Measurements from ENCODE around the gene COL4A2.

COL4A2 gene

GRCh38 chr13:110499621-110500281 lies 192.7 kb downstream of the COL4A2 start:
- Histone ChIP-seq H3K36me3 (ENCODE audit: insufficient read depth, low read length) (no peaks in the 10 kb centered on the region), H4K20me1 (ENCODE audit: insufficient read depth, low read length, poor library complexity, severe bottlenecking) (no peaks in the 10 kb centered on the region), H3K4me2 (ENCODE audit: low read depth, low read length, poor library complexity, severe bottlenecking) (no peak overlapping the region), H3K4me1 (ENCODE audit: insufficient read depth, low read length, poor library complexity, severe bottlenecking) (no peaks in the 10 kb centered on the region), H3K27me3 (ENCODE audit: insufficient read depth, low read length, poor library complexity, severe bottlenecking) (no peaks in the 10 kb centered on the region), H2AFZ (ENCODE audit: low read length) (no peak overlapping the region), H3F3A (ENCODE audit: low read depth) (no peaks in the 10 kb centered on the region), H3K9me3 (ENCODE audit: insufficient read depth, low read depth, low read length) (no peaks in the 10 kb centered on the region), H3K9ac (ENCODE audit: low read depth, low read length, poor library complexity, severe bottlenecking) (no peak overlapping the region), H3K4me3 (ENCODE audit: low read length, poor library complexity, severe bottlenecking) (no peak overlapping the region), H3K9me2 (replicated peaks; ENCODE audit: low read depth, low read length) (no peaks in the 10 kb centered on the region), H3K79me2 (ENCODE audit: insufficient read depth, low read length) (no peaks in the 10 kb centered on the region)
- TF ChIP-seq CTCF (conservative IDR thresholded peaks at IDR 0.05; ENCODE audit: low read length) (no peak), EZH2phosphoT487 (IDR thresholded peaks at IDR 0.05; ENCODE audit: borderline replicate concordance) (no peak)

DNA sequence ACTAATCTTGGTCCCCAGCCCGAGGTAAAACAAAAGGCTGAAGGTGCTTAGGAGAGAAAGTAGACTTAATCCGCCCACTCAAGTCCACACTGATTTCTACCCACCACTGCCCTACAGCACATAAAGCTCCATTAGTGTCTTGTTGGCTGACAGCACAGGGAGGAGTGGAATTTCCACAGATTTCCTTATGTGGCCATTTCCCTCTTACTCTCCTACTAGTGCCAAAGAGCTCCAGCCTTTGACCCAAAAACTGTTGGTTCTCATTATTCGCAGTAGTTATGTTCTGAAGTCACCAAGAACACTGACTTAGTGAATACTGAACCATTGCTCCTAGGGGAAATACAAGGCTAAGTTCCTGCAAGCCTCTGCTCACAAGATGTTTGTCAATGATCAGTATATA lies 193.3 kb downstream of the COL4A2 start:
- no peak overlapping the region for H3K4me2 ChIP-seq (ENCODE audit: low read depth, low read length, poor library complexity, severe bottlenecking)
- H3F3A ChIP-seq (ENCODE audit: low read depth): no peaks in the 10 kb centered on the region
- H2AFZ ChIP-seq (ENCODE audit: low read length): no peak overlapping the region
- no peaks in the 10 kb centered on the region for H3K36me3 ChIP-seq (ENCODE audit: insufficient read depth, low read length)
- no peaks in the 10 kb centered on the region for H3K27me3 ChIP-seq (ENCODE audit: insufficient read depth, low read length, poor library complexity, severe bottlenecking)
- no peaks in the 10 kb centered on the region for H3K79me2 ChIP-seq (ENCODE audit: insufficient read depth, low read length)
- no peak overlapping the region for H3K4me3 ChIP-seq (ENCODE audit: low read length, poor library complexity, severe bottlenecking)
- no peaks in the 10 kb centered on the region for H3K9me3 ChIP-seq (ENCODE audit: insufficient read depth, low read depth, low read length)
- TF ChIP-seq EZH2phosphoT487 (IDR thresholded peaks at IDR 0.05; ENCODE audit: borderline replicate concordance) (no peak), CTCF (conservative IDR thresholded peaks at IDR 0.05; ENCODE audit: low read length) (no peak)
- no peak overlapping the region for H3K9ac ChIP-seq (ENCODE audit: low read depth, low read length, poor library complexity, severe bottlenecking)
- H4K20me1 ChIP-seq (ENCODE audit: insufficient read depth, low read length, poor library complexity, severe bottlenecking): no peaks in the 10 kb centered on the region
- no peaks in the 10 kb centered on the region for H3K9me2 ChIP-seq (replicated peaks; ENCODE audit: low read depth, low read length)
- H3K4me1 ChIP-seq (ENCODE audit: insufficient read depth, low read length, poor library complexity, severe bottlenecking): no peaks in the 10 kb centered on the region

- Histone ChIP-seq H3K36me3 (ENCODE audit: insufficient read depth, low read length) (no peaks in the 10 kb centered on the region), H2AFZ (ENCODE audit: low read length) (no peak overlapping the region)
These were observed 194.1 kb downstream of the COL4A2 start for GRCh38 chr13:110501188-110501587.

More at GRCh38 chr13:110501188-110501587, 194.1 kb downstream of the COL4A2 start:
- H3K4me2 ChIP-seq (ENCODE audit: low read depth, low read length, poor library complexity, severe bottlenecking): no peak overlapping the region
- H3F3A ChIP-seq (ENCODE audit: low read depth): no peaks in the 10 kb centered on the region
- H3K79me2 ChIP-seq (ENCODE audit: insufficient read depth, low read length): no peaks in the 10 kb centered on the region
- TF ChIP-seq CTCF (conservative IDR thresholded peaks at IDR 0.05; ENCODE audit: low read length) (no peak), EZH2phosphoT487 (IDR thresholded peaks at IDR 0.05; ENCODE audit: borderline replicate concordance) (no peak)
- no peak overlapping the region for H3K9ac ChIP-seq (ENCODE audit: low read depth, low read length, poor library complexity, severe bottlenecking)
- H3K27me3 ChIP-seq (ENCODE audit: insufficient read depth, low read length, poor library complexity, severe bottlenecking): no peaks in the 10 kb centered on the region
- H3K4me1 ChIP-seq (ENCODE audit: insufficient read depth, low read length, poor library complexity, severe bottlenecking): no peaks in the 10 kb centered on the region
- H4K20me1 ChIP-seq (ENCODE audit: insufficient read depth, low read length, poor library complexity, severe bottlenecking): no peaks in the 10 kb centered on the region
- H3K4me3 ChIP-seq (ENCODE audit: low read length, poor library complexity, severe bottlenecking): no peak overlapping the region
- H3K9me2 ChIP-seq (replicated peaks; ENCODE audit: low read depth, low read length): no peaks in the 10 kb centered on the region
- no peaks in the 10 kb centered on the region for H3K9me3 ChIP-seq (ENCODE audit: insufficient read depth, low read depth, low read length)
